K562 treated with DMSO at 1 percent for 24 hours (cell line): ENCODE measurements around the gene MYO1B. TPM values are rescaled to one million over a fixed set of nuclear protein-coding genes. Genes with fewer than 3 reads are reported as not detected.

Source experiments
- total RNA-seq: library from RNA; unstranded; fragments of 300-600 nt; gene quantifications from 2 replicates; pipeline ENCODE4 v1.2.3, GENCODE V29; 2022; ENCODE audit warnings: low read depth; ENCODE audit not compliant: insufficient read depth

Gene MYO1B
- 0.67 TPM in 1 of 2 replicates, not detected in the other for total RNA-seq

DNA sequence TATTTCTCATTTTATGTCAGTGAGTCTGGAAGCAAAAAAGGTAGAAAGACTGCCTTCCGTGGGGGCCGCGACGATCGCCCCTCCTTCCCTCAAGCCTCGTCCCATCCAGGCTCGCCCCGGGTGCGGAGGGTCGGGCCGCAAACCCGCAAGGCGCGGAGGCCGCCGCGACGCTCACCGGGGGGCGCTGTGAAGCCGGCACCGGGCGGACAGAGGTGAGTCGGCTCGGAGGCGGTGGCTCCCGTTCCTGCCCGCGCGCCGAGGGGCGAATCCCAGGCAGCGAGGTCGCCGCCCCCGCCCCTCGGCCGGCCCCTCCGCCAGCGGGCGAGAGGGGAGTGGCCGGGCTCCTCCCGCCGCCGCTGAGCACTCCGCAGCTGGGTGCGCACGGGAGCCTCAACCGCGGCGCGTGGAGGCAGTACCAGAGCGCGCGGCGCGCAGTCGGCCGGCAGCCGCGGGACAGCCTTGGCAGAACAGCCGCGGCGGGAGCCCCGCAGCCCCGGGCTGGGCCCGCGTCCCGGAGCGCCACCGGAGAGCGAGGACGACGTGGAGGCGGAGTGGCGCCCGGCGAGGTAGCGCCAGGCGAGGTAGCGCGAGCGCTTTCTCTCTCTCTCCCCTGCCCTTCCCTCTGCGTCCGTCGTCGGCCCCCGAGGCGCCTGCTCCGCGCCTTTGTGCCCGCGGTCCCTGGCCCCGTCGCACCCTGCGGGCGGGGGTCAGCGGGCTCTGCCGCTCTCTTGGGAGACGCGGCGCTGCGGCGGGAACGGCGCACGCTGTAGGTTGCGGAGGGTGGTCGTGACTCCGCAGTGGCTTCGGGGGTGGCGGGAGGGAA, at the start of gene MYO1B:
MYO1B (plus strand) TSS at position 359 of the 823 bp plus-strand sequence. CDS start 31,492 bp downstream, outside the sequence.

Other genes starting within 250 kb of the MYO1B start
- 38.1 and 43.1 TPM in 2 replicates for gene STAT1, start 231.2 kb upstream of the MYO1B start, total RNA-seq
- 0.12 TPM in 1 of 2 replicates, not detected in the other for gene STAT4, start 94.4 kb upstream of the MYO1B start, total RNA-seq